Measurements from ENCODE around the gene ANGPTL5. TPM values are rescaled to one million over a fixed set of nuclear protein-coding genes. Genes with fewer than 3 reads are reported as not detected.

Gene ANGPTL5
- total and polyA plus RNA-seq, 12 donors, result 0.06 to 0.58 (median 0.14) TPM; not detected in 3

DNA sequence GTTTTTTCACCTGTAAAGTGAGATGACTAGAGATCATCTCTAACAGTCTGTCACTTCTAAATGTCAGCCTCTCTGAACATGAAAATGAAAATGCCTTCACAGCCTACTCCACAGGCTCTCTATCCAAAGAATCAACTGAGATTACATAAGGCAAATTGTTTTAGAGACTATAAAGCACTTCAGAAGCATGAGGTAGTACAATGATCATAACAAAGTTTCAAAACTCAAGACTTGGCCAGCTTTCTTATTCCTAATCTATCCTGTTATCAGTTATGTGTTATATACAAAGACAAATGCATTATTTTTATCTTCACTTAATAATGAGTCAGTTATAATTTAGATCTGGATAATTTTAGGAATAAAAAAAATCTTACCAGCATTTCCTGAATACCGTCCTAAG, 21.8 kb downstream of the ANGPTL5 start:
- intact Hi-C loops (cut with DNase I), result no loop called here
- WGBS, 4 donors, result 19 to 31% (median 29%) methylated on average over 1 of the region's 1 CpG
- Histone ChIP-seq H3K27me3 (no peaks in the 10 kb centered on the region), H3K27ac (no peak overlapping the region), H3K36me3 (replicated peaks in 1 of 2) (no peaks in the 10 kb centered on the region), H3K9me3 (replicated peaks in 1 of 3) (no peaks in the 10 kb centered on the region), H3K4me1 (replicated peaks in 1 of 2) (no peaks in the 10 kb centered on the region), H3K4me3 (no peak overlapping the region)
- TF ChIP-seq, protein P1, sequence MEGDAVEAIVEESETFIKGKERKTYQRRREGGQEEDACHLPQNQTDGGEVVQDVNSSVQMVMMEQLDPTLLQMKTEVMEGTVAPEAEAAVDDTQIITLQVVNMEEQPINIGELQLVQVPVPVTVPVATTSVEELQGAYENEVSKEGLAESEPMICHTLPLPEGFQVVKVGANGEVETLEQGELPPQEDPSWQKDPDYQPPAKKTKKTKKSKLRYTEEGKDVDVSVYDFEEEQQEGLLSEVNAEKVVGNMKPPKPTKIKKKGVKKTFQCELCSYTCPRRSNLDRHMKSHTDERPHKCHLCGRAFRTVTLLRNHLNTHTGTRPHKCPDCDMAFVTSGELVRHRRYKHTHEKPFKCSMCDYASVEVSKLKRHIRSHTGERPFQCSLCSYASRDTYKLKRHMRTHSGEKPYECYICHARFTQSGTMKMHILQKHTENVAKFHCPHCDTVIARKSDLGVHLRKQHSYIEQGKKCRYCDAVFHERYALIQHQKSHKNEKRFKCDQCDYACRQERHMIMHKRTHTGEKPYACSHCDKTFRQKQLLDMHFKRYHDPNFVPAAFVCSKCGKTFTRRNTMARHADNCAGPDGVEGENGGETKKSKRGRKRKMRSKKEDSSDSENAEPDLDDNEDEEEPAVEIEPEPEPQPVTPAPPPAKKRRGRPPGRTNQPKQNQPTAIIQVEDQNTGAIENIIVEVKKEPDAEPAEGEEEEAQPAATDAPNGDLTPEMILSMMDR (IDR thresholded peaks at IDR 0.05), result no peak
- no peak for TF ChIP-seq POLR2A (IDR thresholded peaks at IDR 0.05)
- DNase-seq, result no peak

DNA sequence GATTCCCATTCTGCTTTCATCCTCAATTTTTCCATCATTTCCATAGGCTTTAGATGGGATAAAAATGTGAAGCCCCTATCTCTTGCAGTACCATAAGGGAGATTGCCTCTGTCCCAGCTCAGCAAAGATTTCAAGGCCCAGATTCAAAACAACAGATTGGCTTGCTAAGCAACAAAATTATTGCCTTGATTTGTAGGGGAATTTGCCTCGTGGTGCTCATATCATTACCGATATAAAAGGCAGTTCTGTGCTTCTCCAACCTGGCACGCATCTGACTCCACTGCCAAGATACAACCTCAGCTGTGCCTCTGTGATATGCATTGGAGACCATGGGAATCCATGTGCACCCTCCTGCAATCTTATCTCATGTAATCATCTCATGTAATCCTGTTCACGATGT, 26.6 kb downstream of the ANGPTL5 start:
- intact Hi-C loops (cut with DNase I), result no loop called here
- no peak for DNase-seq
- H3K9me3 ChIP-seq (replicated peaks in 1 of 3), result no peaks in the 10 kb centered on the region
- H3K36me3 ChIP-seq (replicated peaks in 1 of 2), result no peaks in the 10 kb centered on the region
- H3K27me3 ChIP-seq, result peaks cover 5% of the 10 kb centered on the region
- 80 to 85% (median 83%) methylated on average over 4 of the region's 4 CpGs for WGBS, 4 donors
- no peak overlapping the region for H3K27ac ChIP-seq
- TF ChIP-seq, protein P1 (IDR thresholded peaks at IDR 0.05), result no peak
- TF ChIP-seq POLR2A (IDR thresholded peaks at IDR 0.05), result no peak
- H3K4me3 ChIP-seq, result no peak overlapping the region
- no peaks in the 10 kb centered on the region for H3K4me1 ChIP-seq (replicated peaks in 1 of 2)

DNA sequence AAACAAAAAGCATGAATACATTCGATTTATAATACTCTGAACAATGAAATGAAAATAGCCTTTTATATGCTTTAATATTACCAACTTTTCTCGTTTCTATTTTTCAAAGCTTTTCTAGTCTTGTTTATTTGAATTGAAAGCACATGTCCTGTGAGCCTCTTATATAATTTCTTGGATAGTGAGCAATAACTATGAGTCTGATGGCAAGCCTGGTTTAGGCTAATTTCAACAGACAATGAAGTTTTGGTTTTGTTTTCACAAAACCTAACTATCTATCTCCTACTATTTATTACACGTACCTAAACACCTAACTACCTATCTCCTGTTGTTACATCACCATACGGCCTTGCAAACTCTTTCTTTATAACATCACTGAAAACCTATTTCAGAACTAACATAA, 30.7 kb downstream of the ANGPTL5 start:
- Histone ChIP-seq H3K9me3 (replicated peaks in 1 of 3) (no peaks in the 10 kb centered on the region), H3K36me3 (replicated peaks in 1 of 2) (no peaks in the 10 kb centered on the region), H3K27me3 (peaks cover 5% of the 10 kb centered on the region), H3K27ac (no peak overlapping the region), H3K4me3 (no peak overlapping the region), H3K4me1 (replicated peaks in 1 of 2) (no peaks in the 10 kb centered on the region)
- intact Hi-C loops (cut with DNase I), result no loop called here
- 71 to 85% (median 77%) methylated on average over 4 of the region's 4 CpGs for WGBS, 4 donors
- TF ChIP-seq POLR2A (IDR thresholded peaks at IDR 0.05), result no peak
- TF ChIP-seq, protein P1 (IDR thresholded peaks at IDR 0.05), result no peak
- DNase-seq, result no peak

DNA sequence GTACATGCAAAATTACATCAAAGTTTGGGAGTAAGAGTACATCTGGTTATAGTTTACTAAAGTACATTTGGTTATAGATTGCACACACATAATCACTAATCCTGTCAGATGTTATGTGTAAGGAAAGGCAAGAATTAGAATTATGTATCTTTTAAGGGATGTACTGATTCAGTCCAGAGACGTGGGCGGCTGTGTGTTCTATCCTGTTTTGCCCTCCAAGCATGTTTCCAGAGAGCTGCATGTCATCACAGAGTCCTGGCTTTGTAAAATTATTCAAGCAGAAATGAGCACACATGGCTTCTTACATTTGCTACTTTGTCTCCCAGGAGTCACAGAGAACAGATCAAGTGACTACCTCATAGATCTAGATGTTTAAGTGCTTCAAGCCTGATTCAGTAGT, 34.7 kb downstream of the ANGPTL5 start:
- TF ChIP-seq, protein P1 (IDR thresholded peaks at IDR 0.05), result no peak
- intact Hi-C loops (cut with DNase I), result no loop called here
- no peak overlapping the region for H3K4me3 ChIP-seq
- WGBS, 4 donors, result 73 to 94% (median 87%) methylated on average over 2 of the region's 2 CpGs
- H3K9me3 ChIP-seq (replicated peaks in 1 of 3), result no peaks in the 10 kb centered on the region
- no peak for DNase-seq
- no peaks in the 10 kb centered on the region for H3K36me3 ChIP-seq (replicated peaks in 1 of 2)
- H3K4me1 ChIP-seq (replicated peaks in 1 of 2), result no peaks in the 10 kb centered on the region
- no peak overlapping the region for H3K27ac ChIP-seq
- no peaks in the 10 kb centered on the region for H3K27me3 ChIP-seq

Data from adrenal gland (tissue), 12 donors.